GM23338 (cell line): ENCODE data around the gene TYW1B. TPM values are rescaled to one million over a fixed set of nuclear protein-coding genes. Genes with fewer than 3 reads are reported as not detected.
"Not testable (repeated sequence)": the region's sequence is repeated elsewhere in the genome, so short reads cannot be mapped to it uniquely, and the experiment has no call there.

Experiments used
- ATAC-seq: fragments of 200-7000 bp; cut with Tn5 transposase; 3 replicates; pipeline ENCODE4 v1.9.1; 2020
- DNase-seq: peaks from one replicate; pipeline ENCODE4 v3.0.0-alpha.2; 2015; ENCODE audit warnings: low spot score
- H2AFZ ChIP-seq: fragments of 200-600 bp; sonication (generic); 2 replicates; pipeline ENCODE4 v1.8.0; 2016; ENCODE audit warnings: antibody characterized with exemption, mild to moderate bottlenecking, moderate library complexity
- H3F3A ChIP-seq: fragments of 200-600 bp; sonication (generic); replicated peaks from 2 replicates; pipeline ENCODE4 v1.8.0; 2017; ENCODE audit warnings: antibody characterized with exemption, mixed run types, low read depth
- H3K27ac ChIP-seq: fragments of 200-600 bp; sonication (generic); 2 replicates; pipeline ENCODE4 v1.6.1; 2016; ENCODE audit warnings: low read depth
- H3K27me3 ChIP-seq: fragments of 200-600 bp; sonication (generic); 2 replicates; pipeline ENCODE4 v1.8.0; 2016; ENCODE audit warnings: mild to moderate bottlenecking, mixed run types, moderate library complexity; ENCODE audit not compliant: insufficient read depth
- H3K36me3 ChIP-seq: fragments of 200-600 bp; sonication (generic); 2 replicates; pipeline ENCODE4 v1.8.0; 2016; ENCODE audit warnings: mild to moderate bottlenecking; ENCODE audit not compliant: insufficient read depth
- H3K4me1 ChIP-seq: fragments of 200-600 bp; sonication (generic); 2 replicates; pipeline ENCODE4 v1.8.0; 2016; ENCODE audit warnings: mild to moderate bottlenecking, moderate library complexity; ENCODE audit not compliant: insufficient read depth
- H3K4me2 ChIP-seq: fragments of 200-600 bp; sonication (generic); 2 replicates; pipeline ENCODE4 v1.7.1; 2017; ENCODE audit warnings: mixed run types
- H3K4me3 ChIP-seq: fragments of 200-600 bp; sonication (generic); 2 replicates; pipeline ENCODE4 v1.6.1; 2016; ENCODE audit warnings: mixed run types
- H3K79me2 ChIP-seq: fragments of 200-600 bp; sonication (generic); replicated peaks from 2 replicates; pipeline ENCODE4 v1.8.0; 2017; ENCODE audit warnings: mild to moderate bottlenecking; ENCODE audit not compliant: insufficient read depth
- H3K9me2 ChIP-seq: fragments of 200-600 bp; sonication (generic); 2 replicates; pipeline ENCODE4 v1.8.0; 2017; ENCODE audit not compliant: insufficient read depth
- H4K20me1 ChIP-seq: fragments of 200-600 bp; sonication (generic); replicated peaks from 2 replicates; pipeline ENCODE4 v1.8.0; 2017; ENCODE audit warnings: mild to moderate bottlenecking; ENCODE audit not compliant: insufficient read depth
- H3K27ac Mint-ChIP-seq: 2 replicates; pipeline ENCODE4 v1.8.0; 2020; ENCODE audit warnings: inconsistent platforms, mild to moderate bottlenecking, moderate library complexity, mixed read lengths
- H3K27me3 Mint-ChIP-seq: 3 replicates; pipeline ENCODE4 v1.8.0; 2022; ENCODE audit warnings: low read depth, mild to moderate bottlenecking, moderate library complexity, mixed read lengths, inconsistent platforms; ENCODE audit not compliant: insufficient read depth, poor library complexity
- H3K36me3 Mint-ChIP-seq: 3 replicates; pipeline ENCODE4 v1.8.0; 2021; ENCODE audit warnings: low read depth, mild to moderate bottlenecking, inconsistent platforms, moderate library complexity, mixed read lengths
- H3K4me1 Mint-ChIP-seq: 3 replicates; pipeline ENCODE4 v1.8.0; 2020; ENCODE audit warnings: mild to moderate bottlenecking, inconsistent platforms, mixed read lengths
- H3K4me3 Mint-ChIP-seq: 3 replicates; pipeline ENCODE4 v1.8.0; 2021; ENCODE audit warnings: moderate library complexity, mild to moderate bottlenecking, inconsistent platforms, mixed read lengths
- H3K9me3 Mint-ChIP-seq: 3 replicates; pipeline ENCODE4 v1.8.0; 2020; ENCODE audit warnings: moderate library complexity, mild to moderate bottlenecking, inconsistent platforms, mixed read lengths
- CREB1 ChIP-seq: fragments of 250-450 bp; sonication (Bioruptor Pico); IDR thresholded peaks from 2 replicates; pipeline ENCODE4 v1.5.0; 2020; ENCODE audit warnings: low read depth, mild to moderate bottlenecking, moderate library complexity
- EZH2 ChIP-seq: fragments of 200-600 bp; sonication (generic); IDR thresholded peaks from one replicate; pipeline ENCODE4 v1.8.0; 2017; ENCODE audit warnings: antibody characterized with exemption, mild to moderate bottlenecking, low read depth; ENCODE audit not compliant: unreplicated experiment
- JUNB ChIP-seq: IDR thresholded peaks from one replicate; pipeline ENCODE4 v1.6.1; 2016; ENCODE audit warnings: antibody characterized with exemption; ENCODE audit not compliant: unreplicated experiment
- polyA plus RNA-seq: library from polyadenylated mRNA; unstranded; fragments of >200 nt; fragmentation: Nextera tagmentation; extraction: Ambion mirVana; gene quantifications from 2 replicates; pipeline ENCODE4 v1.2.1, GENCODE V29; 2016
- total RNA-seq: library from RNA; depleted of rRNA; stranded (reverse); fragments of >200 nt; shearing (Covaris generic); gene quantifications from 2 replicates; pipeline ENCODE4 v1.2.3, GENCODE V29; 2014

Gene TYW1B
- total and polyA plus RNA-seq, 2 experiments from 2014 or later, result 2.8 to 5.6 TPM

DNA sequence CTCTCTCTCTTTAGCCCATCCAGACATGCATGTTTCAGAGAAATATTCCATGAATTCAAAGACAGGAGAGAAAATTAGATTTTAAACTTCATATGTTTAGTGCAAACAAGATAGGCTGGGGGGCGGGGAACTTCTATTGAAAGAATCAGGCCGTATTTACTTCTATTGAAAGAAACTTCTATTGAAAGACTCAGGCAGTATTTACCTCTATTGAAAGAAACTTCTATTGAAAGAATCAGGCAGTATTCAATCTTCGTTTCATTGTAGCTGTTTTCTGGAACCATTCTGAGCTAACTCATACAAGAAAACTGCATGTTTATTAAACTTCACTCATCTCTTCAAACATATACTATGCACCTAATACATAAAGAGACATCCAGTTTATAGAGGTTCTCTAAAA, 123.1 kb downstream of the TYW1B start (continued):
- TF ChIP-seq EZH2, result no peak
- no peak for TF ChIP-seq CREB1 (CRISPR knock-in tag)
- TF ChIP-seq JUNB, result no peak

DNA sequence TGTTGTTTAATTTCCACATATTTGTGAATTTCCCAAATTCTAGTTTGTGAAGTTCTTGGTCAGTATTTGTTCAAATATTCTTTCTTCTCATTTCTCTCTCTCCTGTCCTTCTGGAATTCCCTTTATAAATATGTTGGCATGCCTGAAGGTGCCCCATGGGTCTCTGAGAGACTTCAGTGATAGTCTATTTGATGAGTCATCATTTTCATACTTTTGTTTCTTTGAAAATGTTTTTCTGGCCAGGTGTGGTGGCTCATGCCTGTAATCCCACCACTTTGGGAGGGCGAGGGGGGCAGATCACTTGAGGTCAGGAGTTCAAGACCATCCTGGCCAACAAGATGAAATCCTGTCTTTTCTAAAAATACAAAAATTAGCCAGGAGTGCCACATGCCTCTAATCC, 127.5 kb downstream of the TYW1B start:
- H2AFZ ChIP-seq, H3K79me2 ChIP-seq, H3F3A ChIP-seq, H3K36me3 ChIP-seq, H3K9me2 ChIP-seq, DNase-seq, H3K4me2 ChIP-seq, H4K20me1 ChIP-seq, H3K4me1 ChIP-seq, H3K27ac ChIP-seq, H3K27me3 ChIP-seq, ATAC-seq, H3K27me3 Mint-ChIP-seq, H3K9me3 Mint-ChIP-seq, H3K4me3 Mint-ChIP-seq, H3K4me3 ChIP-seq, H3K27ac Mint-ChIP-seq: not testable (repeated sequence)
- Mint-ChIP-seq H3K4me1 (peaks cover 18% of the 10 kb centered on the region), H3K36me3 (peaks cover 20% of the 10 kb centered on the region)

DNA sequence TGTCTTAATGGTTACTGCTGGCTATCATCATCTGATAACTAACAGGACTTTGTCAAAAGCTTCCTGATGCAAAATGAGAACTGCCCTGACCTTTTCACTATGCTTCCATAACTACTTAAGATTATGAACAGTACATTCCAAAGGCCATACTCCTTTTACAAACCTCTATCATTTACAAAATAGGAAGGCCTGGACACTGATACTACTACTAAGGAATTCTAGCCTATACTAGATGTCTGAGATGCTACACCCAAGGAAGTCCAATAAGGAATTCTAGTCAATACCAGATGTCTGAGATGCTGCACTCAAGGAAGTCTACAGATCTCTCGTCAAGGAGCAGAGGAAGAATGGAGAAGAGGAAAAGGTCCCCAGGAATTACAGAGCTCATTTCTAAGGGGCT, 130.9 kb downstream of the TYW1B start:
- H3K79me2 ChIP-seq, H3K4me3 Mint-ChIP-seq, H3K4me3 ChIP-seq, H3K27me3 ChIP-seq, H3K27ac Mint-ChIP-seq, H3K4me1 ChIP-seq, H3K9me3 Mint-ChIP-seq, H3F3A ChIP-seq, DNase-seq, H3K27me3 Mint-ChIP-seq, H3K4me2 ChIP-seq, H3K9me2 ChIP-seq, H3K36me3 ChIP-seq, H2AFZ ChIP-seq, H4K20me1 ChIP-seq, H3K27ac ChIP-seq: not testable (repeated sequence)
- H3K36me3 Mint-ChIP-seq, result peaks cover 27% of the 10 kb centered on the region
- peaks cover 25% of the 10 kb centered on the region for H3K4me1 Mint-ChIP-seq
- ATAC-seq, result peak; percentile 69

DNA sequence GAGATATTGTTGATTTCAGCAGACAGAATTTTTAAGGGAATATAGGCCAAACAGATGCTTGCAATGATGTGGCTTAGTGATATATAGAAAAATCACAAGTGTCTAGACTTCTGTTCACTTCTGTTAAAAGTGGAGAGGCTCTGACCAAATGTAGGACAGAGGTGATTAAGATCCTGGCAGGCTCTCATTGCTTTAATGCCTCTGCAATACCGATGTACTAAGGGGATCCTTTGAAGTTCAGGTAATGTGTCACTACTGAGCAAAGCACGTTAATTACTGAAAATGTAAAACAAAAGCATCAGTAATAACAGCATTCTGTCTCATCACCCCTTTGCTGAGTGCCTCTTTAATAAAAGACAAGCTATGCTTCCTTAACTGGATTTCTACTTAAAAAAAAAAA, 131.4 kb downstream of the TYW1B start:
- H3K4me3 Mint-ChIP-seq, H3K9me3 Mint-ChIP-seq, ATAC-seq, H3K4me3 ChIP-seq, H2AFZ ChIP-seq, H3K36me3 ChIP-seq, H3K27me3 Mint-ChIP-seq, H3K9me2 ChIP-seq, H3K27ac Mint-ChIP-seq, H3K4me1 ChIP-seq, DNase-seq, H3K79me2 ChIP-seq, H3K27ac ChIP-seq, H3F3A ChIP-seq, H4K20me1 ChIP-seq, H3K4me2 ChIP-seq, H3K27me3 ChIP-seq: not testable (repeated sequence)
- Mint-ChIP-seq H3K4me1 (peaks cover 29% of the 10 kb centered on the region), H3K36me3 (peaks cover 23% of the 10 kb centered on the region)

DNA sequence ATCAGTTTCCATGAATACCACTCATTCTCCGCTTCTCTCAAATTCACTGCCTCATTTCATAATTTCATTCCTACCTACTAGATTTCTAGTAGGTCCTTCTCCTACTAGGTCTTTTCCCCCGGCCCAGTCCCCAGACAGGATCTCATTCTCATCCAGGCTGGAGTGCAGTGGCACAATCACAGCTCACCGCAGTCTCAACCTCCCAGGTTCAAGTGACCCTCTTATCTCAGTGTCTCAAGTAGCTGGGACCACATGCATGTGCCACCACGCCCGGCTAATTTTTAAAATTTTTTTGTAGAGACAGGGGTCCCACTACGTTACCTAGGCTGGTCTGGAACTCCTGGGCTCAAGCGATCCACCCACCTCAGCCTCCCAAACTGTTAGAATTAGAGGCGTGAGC, 132.5 kb downstream of the TYW1B start:
- not testable (repeated sequence) for ATAC-seq, H3K4me2 ChIP-seq, H3K9me3 Mint-ChIP-seq

More for the DNA sequence above, 132.5 kb downstream of the TYW1B start:
- not testable (repeated sequence) for H3K4me3 Mint-ChIP-seq, H3K27ac ChIP-seq, H4K20me1 ChIP-seq, H3K79me2 ChIP-seq, H3K4me1 ChIP-seq, H3K27me3 ChIP-seq, H3K9me2 ChIP-seq, DNase-seq, H3K27me3 Mint-ChIP-seq, H3K4me3 ChIP-seq, H3K36me3 ChIP-seq, H3F3A ChIP-seq, H2AFZ ChIP-seq
- Mint-ChIP-seq H3K4me1 (peaks cover 38% of the 10 kb centered on the region), H3K27ac (peak overlapping the region; percentile 94), H3K36me3 (peaks cover 14% of the 10 kb centered on the region)
